OCI-LY3 (cell line): ENCODE results near the gene DEPDC5.

ENCODE experiments used
- H2AFZ ChIP-seq: fragments of 200-600, 300-600 bp; shearing (Covaris generic); 2 replicates; pipeline ENCODE4 v1.6.0; 2014; ENCODE audit warnings: antibody characterized with exemption, low read depth, low read length
- H3K27ac ChIP-seq: fragments of 200-600, 300-600 bp; sonication (generic); 2 replicates; pipeline ENCODE4 v1.5.1; 2014; ENCODE audit warnings: mild to moderate bottlenecking, low read length, moderate library complexity, mixed read lengths
- H3K27me3 ChIP-seq: fragments of 200-600, 300-600 bp; sonication (generic); 2 replicates; pipeline ENCODE4 v1.6.1; 2014; ENCODE audit warnings: low read depth, low read length, mixed read lengths
- H3K36me3 ChIP-seq: fragments of 200-600, 300-600 bp; sonication (generic); replicated peaks from 2 replicates; pipeline ENCODE3; 2014; ENCODE audit warnings: low read depth, low read length, mixed read lengths
- H3K4me1 ChIP-seq: fragments of 300-600, 200-600 bp; sonication (generic); 2 replicates; pipeline ENCODE4 v1.6.1; 2014; ENCODE audit warnings: low read length, mixed read lengths
- H3K4me2 ChIP-seq: fragments of 200-600, 300-600 bp; sonication (generic); 2 replicates; pipeline ENCODE4 v1.6.1; 2014; ENCODE audit warnings: low read length, mixed read lengths
- H3K4me3 ChIP-seq: fragments of 300-600, 200-600 bp; sonication (generic); 2 replicates; pipeline ENCODE4 v1.5.1; 2014; ENCODE audit warnings: antibody characterized with exemption, mild to moderate bottlenecking, low read length, moderate library complexity
- H3K79me2 ChIP-seq: fragments of 300-600, 200-600 bp; shearing (Covaris generic); 2 replicates; pipeline ENCODE4 v1.6.1; 2014; ENCODE audit warnings: mild to moderate bottlenecking, low read length, mixed read lengths
- H3K9ac ChIP-seq: fragments of 300-600, 200-600 bp; shearing (Covaris generic); 2 replicates; pipeline ENCODE4 v1.6.0; 2014; ENCODE audit warnings: mild to moderate bottlenecking, low read length, moderate library complexity
- H3K9me3 ChIP-seq: fragments of 200-600, 300-600 bp; shearing (Covaris generic); 2 replicates; pipeline ENCODE4 v1.6.1; 2014; ENCODE audit warnings: low read length, mixed read lengths; ENCODE audit not compliant: insufficient read depth
- H4K20me1 ChIP-seq: fragments of 200-600, 300-600 bp; sonication (generic); 2 replicates; pipeline ENCODE4 v1.6.1; 2016; ENCODE audit warnings: low read length, mixed read lengths; ENCODE audit not compliant: insufficient read depth
- EZH2phosphoT487 ChIP-seq: fragments of 200-600 bp; shearing (Covaris generic); IDR thresholded peaks from 2 replicates; pipeline ENCODE4 v1.6.1; 2018; ENCODE audit warnings: antibody characterized with exemption, mixed run types, low read depth
- TF ChIP-seq, protein P1 (sequence below): fragments of 200-600, 300-600 bp; sonication (generic); IDR thresholded peaks from 2 replicates; pipeline ENCODE4 v1.5.1; 2014; ENCODE audit warnings: antibody characterized with exemption, low read length, low read depth

The DEPDC5 gene

DNA sequence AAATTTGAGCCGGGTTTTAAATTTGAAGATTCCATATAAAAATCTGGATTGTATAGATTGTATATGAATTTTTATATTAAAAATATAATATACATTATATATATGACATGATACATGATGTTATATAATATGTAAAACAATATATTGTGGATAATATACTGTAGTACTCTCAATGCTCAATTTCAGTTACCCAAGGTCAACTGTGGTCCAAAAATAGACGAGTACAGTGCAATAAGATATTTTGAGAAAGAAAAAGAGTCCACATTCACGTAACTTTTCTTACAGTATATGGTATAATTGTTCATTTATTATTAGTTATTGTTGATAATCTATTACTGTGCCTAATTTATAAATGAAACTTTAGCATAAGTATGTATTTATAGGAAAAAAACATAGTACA is 96.3 kb downstream of the DEPDC5 start:
- no peak overlapping the region for H3K9ac ChIP-seq
- H3K79me2 ChIP-seq, result no peaks in the 10 kb centered on the region
- no peak overlapping the region for H3K4me3 ChIP-seq
- no peak for TF ChIP-seq EZH2phosphoT487
- TF ChIP-seq, protein P1, sequence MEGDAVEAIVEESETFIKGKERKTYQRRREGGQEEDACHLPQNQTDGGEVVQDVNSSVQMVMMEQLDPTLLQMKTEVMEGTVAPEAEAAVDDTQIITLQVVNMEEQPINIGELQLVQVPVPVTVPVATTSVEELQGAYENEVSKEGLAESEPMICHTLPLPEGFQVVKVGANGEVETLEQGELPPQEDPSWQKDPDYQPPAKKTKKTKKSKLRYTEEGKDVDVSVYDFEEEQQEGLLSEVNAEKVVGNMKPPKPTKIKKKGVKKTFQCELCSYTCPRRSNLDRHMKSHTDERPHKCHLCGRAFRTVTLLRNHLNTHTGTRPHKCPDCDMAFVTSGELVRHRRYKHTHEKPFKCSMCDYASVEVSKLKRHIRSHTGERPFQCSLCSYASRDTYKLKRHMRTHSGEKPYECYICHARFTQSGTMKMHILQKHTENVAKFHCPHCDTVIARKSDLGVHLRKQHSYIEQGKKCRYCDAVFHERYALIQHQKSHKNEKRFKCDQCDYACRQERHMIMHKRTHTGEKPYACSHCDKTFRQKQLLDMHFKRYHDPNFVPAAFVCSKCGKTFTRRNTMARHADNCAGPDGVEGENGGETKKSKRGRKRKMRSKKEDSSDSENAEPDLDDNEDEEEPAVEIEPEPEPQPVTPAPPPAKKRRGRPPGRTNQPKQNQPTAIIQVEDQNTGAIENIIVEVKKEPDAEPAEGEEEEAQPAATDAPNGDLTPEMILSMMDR, result no peak
- H3K9me3 ChIP-seq, result no peaks in the 10 kb centered on the region
- no peak overlapping the region for H2AFZ ChIP-seq
- H4K20me1 ChIP-seq, result no peaks in the 10 kb centered on the region
- H3K36me3 ChIP-seq, result peaks cover 18% of the 10 kb centered on the region
- H3K27ac ChIP-seq, result no peak overlapping the region
- no peaks in the 10 kb centered on the region for H3K27me3 ChIP-seq
- H3K4me1 ChIP-seq, result peaks cover 6% of the 10 kb centered on the region
- no peak overlapping the region for H3K4me2 ChIP-seq

DNA sequence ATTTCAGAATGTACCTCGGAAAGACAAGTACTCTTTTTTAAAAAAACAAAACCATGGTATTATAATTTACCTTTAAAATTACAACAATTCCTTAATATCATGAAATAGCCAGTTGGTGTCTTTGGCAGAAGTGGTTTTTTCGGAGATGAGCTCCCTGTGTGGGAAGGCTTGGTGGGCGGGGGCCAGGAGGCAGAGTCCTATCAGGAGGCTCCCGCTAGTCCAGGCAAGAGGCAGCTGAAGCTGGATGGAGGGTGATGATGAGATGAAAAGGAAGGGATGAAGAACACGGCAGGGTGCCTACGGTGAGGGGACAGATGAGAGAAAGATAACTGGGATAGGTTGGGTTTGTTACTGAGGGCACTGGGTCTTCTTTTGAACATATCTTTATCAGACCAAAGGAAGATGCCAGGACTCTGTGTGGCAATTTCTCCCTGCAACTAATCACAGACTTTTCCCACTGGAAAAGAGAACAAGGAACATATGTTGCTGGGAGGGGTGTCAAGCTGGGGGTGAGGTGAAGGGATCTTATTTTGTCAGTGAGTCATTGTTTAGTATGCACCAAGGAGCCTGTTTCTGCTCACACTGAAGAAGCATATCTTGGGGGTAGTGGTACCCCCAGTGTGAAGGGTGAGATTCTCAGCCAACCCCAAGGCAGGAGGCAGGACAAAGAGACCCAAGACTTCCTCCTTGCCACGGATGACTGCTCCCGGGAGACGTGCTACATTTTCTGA is 99.0 kb downstream of the DEPDC5 start:
- TF ChIP-seq EZH2phosphoT487, result no peak
- TF ChIP-seq, protein P1, result no peak
- H3K36me3 ChIP-seq, result peaks cover 16% of the 10 kb centered on the region
- H3K79me2 ChIP-seq, result no peaks in the 10 kb centered on the region

DNA sequence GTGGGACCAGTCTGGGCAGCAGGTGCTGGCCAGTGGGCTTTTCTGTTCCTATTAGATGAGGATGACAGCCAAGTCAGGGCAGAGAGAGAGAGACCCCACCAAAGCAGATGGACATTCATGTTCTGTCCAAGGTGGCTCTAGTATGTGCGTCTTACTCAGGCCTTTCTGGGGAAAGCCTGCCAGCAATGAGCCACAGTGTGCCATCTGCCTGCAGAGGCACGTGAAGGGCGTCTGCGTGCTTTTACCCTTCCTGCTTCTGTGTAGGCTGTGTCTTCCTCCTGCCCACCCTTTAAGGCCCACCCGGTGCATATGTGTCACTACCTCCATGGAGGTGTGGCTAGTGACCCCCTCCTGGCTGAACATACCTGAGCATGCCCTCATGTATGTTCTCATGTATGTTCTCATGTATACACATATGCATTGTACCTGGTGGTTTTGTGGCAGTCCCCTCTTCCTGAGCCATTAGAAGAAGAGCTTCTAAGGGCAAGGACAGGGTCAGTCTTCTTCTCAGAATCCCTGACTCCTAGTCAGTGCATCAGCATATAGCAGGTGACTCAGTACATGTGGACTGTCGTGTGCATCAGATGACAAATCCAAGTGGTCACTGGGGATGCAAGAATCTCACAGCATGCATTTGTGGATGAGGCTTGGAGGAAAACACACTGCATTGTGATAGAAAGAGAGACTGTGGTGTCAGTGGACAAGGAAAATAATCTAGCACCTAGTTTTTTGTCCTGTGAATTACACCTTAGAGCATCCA is 100.1 kb downstream of the DEPDC5 start:
- no peak for TF ChIP-seq EZH2phosphoT487
- TF ChIP-seq, protein P1, result no peak
- no peaks in the 10 kb centered on the region for H3K9me3 ChIP-seq
- 0 out of 2 replicates have a peak, but pooled peaks cover 3% of the 10 kb centered on the region for H4K20me1 ChIP-seq
- H3K36me3 ChIP-seq, result peaks cover 14% of the 10 kb centered on the region
- no peaks in the 10 kb centered on the region for H3K79me2 ChIP-seq
- no peak overlapping the region for H2AFZ ChIP-seq
- H3K4me1 ChIP-seq, result no peaks in the 10 kb centered on the region
- no peak overlapping the region for H3K27ac ChIP-seq
- no peak overlapping the region for H3K9ac ChIP-seq
- no peaks in the 10 kb centered on the region for H3K27me3 ChIP-seq
- no peak overlapping the region for H3K4me3 ChIP-seq
- H3K4me2 ChIP-seq, result no peak overlapping the region

More for the DNA sequence above, 99.0 kb downstream of the DEPDC5 start:
- no peaks in the 10 kb centered on the region for H3K27me3 ChIP-seq
- no peaks in the 10 kb centered on the region for H3K4me1 ChIP-seq
- H2AFZ ChIP-seq, result no peak overlapping the region
- H3K9ac ChIP-seq, result no peak overlapping the region
- H3K9me3 ChIP-seq, result no peaks in the 10 kb centered on the region
- no peak overlapping the region for H3K4me2 ChIP-seq
- 0 out of 2 replicates have a peak, but pooled peaks cover 3% of the 10 kb centered on the region for H4K20me1 ChIP-seq
- no peak overlapping the region for H3K4me3 ChIP-seq
- no peak overlapping the region for H3K27ac ChIP-seq

DNA sequence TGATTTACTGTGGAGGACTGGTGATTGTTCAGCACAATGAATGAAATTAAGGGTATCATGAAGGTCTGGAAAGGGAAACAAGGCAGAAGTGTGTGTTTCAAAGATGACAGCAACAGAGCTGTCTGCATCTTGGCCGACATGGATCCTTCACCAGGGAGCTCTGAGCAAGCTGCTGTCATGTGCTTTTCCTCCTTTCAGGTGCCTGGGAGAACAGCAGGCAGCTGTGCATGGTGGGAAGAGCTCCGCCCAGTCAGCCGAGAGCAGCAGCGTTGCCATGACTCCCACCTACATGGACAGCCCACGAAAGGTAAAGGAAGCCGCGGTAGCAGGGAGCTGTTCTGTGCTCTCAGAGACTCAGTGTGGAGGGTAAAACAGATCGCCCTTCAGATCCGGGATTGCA is 103.4 kb downstream of the DEPDC5 start:
- H4K20me1 ChIP-seq, result 0 out of 2 replicates have a peak, but pooled peaks cover 3% of the 10 kb centered on the region
- H3K36me3 ChIP-seq, result peaks cover 17% of the 10 kb centered on the region
- TF ChIP-seq, protein P1, result no peak
- TF ChIP-seq EZH2phosphoT487, result no peak
- H3K9ac ChIP-seq, result no peak overlapping the region
- no peaks in the 10 kb centered on the region for H3K9me3 ChIP-seq
- no peak overlapping the region for H3K27ac ChIP-seq
- H3K4me1 ChIP-seq, result no peaks in the 10 kb centered on the region
- no peaks in the 10 kb centered on the region for H3K27me3 ChIP-seq
- H3K79me2 ChIP-seq, result no peaks in the 10 kb centered on the region
- no peak overlapping the region for H2AFZ ChIP-seq
- no peak overlapping the region for H3K4me3 ChIP-seq
- H3K4me2 ChIP-seq, result no peak overlapping the region
